HG03039 (cell line): ENCODE measurements around the gene DHX35.
A peak's percentile ranks its signal among the peaks of the same experiment; 100 is the strongest.

Source experiments
- ATAC-seq: cut with Tn5 transposase; IDR thresholded peaks from one replicate; pipeline ENCODE4 v1.9.1; 2021; ENCODE audit warnings: mild to moderate bottlenecking, moderate library complexity; ENCODE audit not compliant: unreplicated experiment

The DHX35 gene

GRCh38 chr20:39019027-39019426 lies 56.9 kb downstream of the DHX35 start:
- ATAC-seq, result no peak

GRCh38 chr20:39019805-39020325 lies 57.7 kb downstream of the DHX35 start:
- peak; percentile 73 for ATAC-seq

GRCh38 chr20:39021748-39022147 lies 59.6 kb downstream of the DHX35 start:
- ATAC-seq, result peak; percentile 35

GRCh38 chr20:39025883-39026282 lies 63.7 kb downstream of the DHX35 start:
- no peak for ATAC-seq

- no peak for ATAC-seq
Measured at GRCh38 chr20:39029364-39029763, 67.2 kb downstream of the DHX35 start.

- no peak for ATAC-seq
Measured at GRCh38 chr20:39032997-39033396, 70.9 kb downstream of the DHX35 start.

- no peak for ATAC-seq
Measured at GRCh38 chr20:39036011-39036410, 73.9 kb downstream of the DHX35 start.

- ATAC-seq, result no peak
Measured at GRCh38 chr20:39036851-39037250, 74.7 kb downstream of the DHX35 start.

GRCh38 chr20:39038047-39038446 lies 75.9 kb downstream of the DHX35 start:
- ATAC-seq, result no peak

GRCh38 chr20:39038495-39038894 lies 76.4 kb downstream of the DHX35 start:
- ATAC-seq, result no peak

- no peak for ATAC-seq
Measured at GRCh38 chr20:39039261-39039660, 77.1 kb downstream of the DHX35 start.

- ATAC-seq, result no peak
Measured at GRCh38 chr20:39040116-39040515, 78.0 kb downstream of the DHX35 start.

GRCh38 chr20:39041067-39041466 lies 78.9 kb downstream of the DHX35 start:
- no peak for ATAC-seq

GRCh38 chr20:39042279-39043150 lies 80.4 kb downstream of the DHX35 start:
- ATAC-seq, result no peak

GRCh38 chr20:39044501-39044900 lies 82.4 kb downstream of the DHX35 start:
- no peak for ATAC-seq

- ATAC-seq, result no peak
Measured at GRCh38 chr20:39045676-39046075, 83.5 kb downstream of the DHX35 start.

- no peak for ATAC-seq
Measured at GRCh38 chr20:39047417-39047985, 85.4 kb downstream of the DHX35 start.

- ATAC-seq, result peak; percentile 48
Measured at GRCh38 chr20:39048000-39048696, 86.0 kb downstream of the DHX35 start.

GRCh38 chr20:39049148-39049547 lies 87.0 kb downstream of the DHX35 start:
- no peak for ATAC-seq

GRCh38 chr20:39049684-39050554 lies 87.8 kb downstream of the DHX35 start:
- ATAC-seq, result peak; percentile 76

- ATAC-seq, result no peak
Measured at GRCh38 chr20:39050555-39050902, 88.4 kb downstream of the DHX35 start.
